HCT116 (cell line): ENCODE data around the gene MUC4. TPM values are rescaled to one million over a fixed set of nuclear protein-coding genes. Genes with fewer than 3 reads are reported as not detected.

Source experiments
- ATAC-seq: fragments of 200-7000 bp; cut with Tn5 transposase; 2 replicates; pipeline ENCODE4 v1.9.1; 2020; ENCODE audit warnings: mild to moderate bottlenecking, moderate library complexity
- BruUV-seq: library from RNA; stranded (reverse); fragments of 400-500 nt; replicated peaks from 2 replicates; lab custom pipeline; 2021; lab: Mats Ljungman, UMichigan
- CTCF ChIA-PET: fragments of 300-600 bp; sonication (Branson Sonifier 250); formaldehyde crosslinking; loops from one replicate; lab custom pipeline; 2021; ENCODE audit warnings: antibody characterized with exemption; lab: Charles Lee
- POLR2A ChIA-PET: fragments of 300-600, 350-600 bp; sonication (Branson Sonifier 250); formaldehyde crosslinking; loops from one replicate; lab custom pipeline; 2021; ENCODE audit warnings: antibody characterized with exemption; lab: Charles Lee
- RAD21 ChIA-PET, 2 experiments: fragments of 300-600 bp; sonication (Branson Sonifier 250); formaldehyde crosslinking; loops; one replicate each; lab custom pipeline; 2023; ENCODE audit warnings: low total read pairs in 2 of 2; ENCODE audit not compliant: uncharacterized antibody in 2 of 2, unreplicated experiment in 2 of 2, low non-redundant PET in 1 of 2; lab: Charles Lee
- DNase-seq: peaks from one replicate; pipeline ENCODE4 v3.0.0-alpha.2; 2010; ENCODE audit warnings: low read depth, low spot score
- H2AFZ ChIP-seq: fragments of 200-600 bp; shearing (Covaris generic), sonication (generic); 2 replicates; pipeline ENCODE4 v1.6.1; 2017; ENCODE audit warnings: low read depth, mixed run types, mixed read lengths, antibody characterized with exemption, low read length; ENCODE audit not compliant: poor library complexity, severe bottlenecking
- H3K27ac ChIP-seq: 2 replicates; pipeline ENCODE4 v1.5.1; 2012; ENCODE audit warnings: low read depth, low read length
- H3K27me3 ChIP-seq: fragments of 200-600 bp; sonication (generic); 2 replicates; pipeline ENCODE4 v1.6.1; 2016; ENCODE audit warnings: mixed run types, low read length, mixed read lengths; ENCODE audit not compliant: insufficient read depth
- H3K36me3 ChIP-seq, 2 experiments: fragments of 200-500 bp in 1 of 2; fragments of 200-600 bp in 1 of 2; sonication (Bioruptor generic) in 1 of 2; sonication (generic) in 1 of 2; 2 replicates each; pipeline versions ENCODE4 v1.5.1 to v1.6.1; 2014 to 2016; ENCODE audit warnings: low read length in 2 of 2, inconsistent platforms in 1 of 2, mixed read lengths in 1 of 2, mixed run types in 1 of 2; ENCODE audit not compliant: insufficient read depth in 2 of 2, control insufficient read depth in 1 of 2
- H3K4me1 ChIP-seq, 2 experiments: fragments of 200-600 bp in 1 of 2; sonication (generic) in 1 of 2; 2 replicates each; pipeline versions ENCODE4 v1.5.1 to v1.6.1; 2012 to 2017; ENCODE audit warnings: low read length in 2 of 2, inconsistent platforms in 1 of 2, mild to moderate bottlenecking in 1 of 2, mixed read lengths in 1 of 2, mixed run types in 1 of 2, moderate library complexity in 1 of 2; ENCODE audit not compliant: insufficient read depth in 2 of 2, control insufficient read depth in 1 of 2
- H3K4me2 ChIP-seq: fragments of 200-600 bp; sonication (generic); 2 replicates; pipeline ENCODE4 v1.6.1; 2017; ENCODE audit warnings: mixed run types, low read length, mixed read lengths
- H3K4me3 ChIP-seq, 2 experiments: fragments of 200-600 bp in 1 of 2; sonication (generic) in 1 of 2; replicated peaks in 1 of 2; 2 replicates each; pipeline ENCODE4 v1.5.1; 2011 to 2016; ENCODE audit warnings: low read length in 2 of 2, control low read depth in 1 of 2, low read depth in 1 of 2, mild to moderate bottlenecking in 1 of 2, mixed read lengths in 1 of 2, mixed run types in 1 of 2
- H3K79me2 ChIP-seq: fragments of 200-600 bp; sonication (generic); 2 replicates; pipeline ENCODE4 v1.6.1; 2017; ENCODE audit warnings: mild to moderate bottlenecking, mixed run types, low read length, moderate library complexity, mixed read lengths; ENCODE audit not compliant: insufficient read depth
- H3K9ac ChIP-seq: fragments of 200-600 bp; sonication (generic); 2 replicates; pipeline ENCODE4 v1.6.1; 2016; ENCODE audit warnings: low read length, mixed read lengths
- H3K9me2 ChIP-seq: fragments of 200-600 bp; sonication (generic), shearing (Covaris generic); 2 replicates; pipeline ENCODE4 v1.6.1; 2017; ENCODE audit warnings: mixed run types, mild to moderate bottlenecking, moderate library complexity; ENCODE audit not compliant: insufficient read depth
- H3K9me3 ChIP-seq, 2 experiments: fragments of 200-500 bp in 1 of 2; fragments of 200-600 bp in 1 of 2; sonication (Bioruptor generic) in 1 of 2; sonication (generic) in 1 of 2; 2 replicates each; pipeline ENCODE4 v1.6.1; 2014 to 2017; ENCODE audit warnings: low read length in 2 of 2, mixed read lengths in 2 of 2, inconsistent platforms in 1 of 2, low read depth in 1 of 2, mild to moderate bottlenecking in 1 of 2, mixed run types in 1 of 2, moderate library complexity in 1 of 2; ENCODE audit not compliant: control insufficient read depth in 1 of 2, insufficient read depth in 1 of 2
- H4K20me1 ChIP-seq: fragments of 200-600 bp; sonication (generic), shearing (Covaris generic); 2 replicates; pipeline ENCODE4 v1.6.1; 2017; ENCODE audit warnings: mixed run types, mild to moderate bottlenecking, moderate library complexity; ENCODE audit not compliant: insufficient read depth
- CBX3 ChIP-seq: IDR thresholded peaks from 2 replicates; pipeline ENCODE4 v1.6.1; 2012; ENCODE audit warnings: low read depth
- CEBPB ChIP-seq: IDR thresholded peaks from 2 replicates; pipeline ENCODE4 v1.6.1; 2012; ENCODE audit warnings: low read depth
- CTCF ChIP-seq, 3 experiments: fragments of 200-600 bp in 1 of 3; sonication (generic) in 1 of 3; IDR thresholded peaks in 2 of 3; conservative IDR thresholded peaks in 1 of 3; 2 replicates each; pipeline ENCODE4 v1.5.1; 2012 to 2017; ENCODE audit warnings: low read depth in 2 of 3, low read length in 2 of 3, antibody characterized with exemption in 1 of 3, borderline replicate concordance in 1 of 3, control low read depth in 1 of 3, mild to moderate bottlenecking in 1 of 3, mixed read lengths in 1 of 3, mixed run types in 1 of 3, moderate library complexity in 1 of 3; ENCODE audit not compliant: insufficient read depth in 1 of 3
- EGR1 ChIP-seq: IDR thresholded peaks from 2 replicates; pipeline ENCODE4 v1.6.1; 2012; ENCODE audit warnings: low read depth
- ELF1 ChIP-seq: IDR thresholded peaks from 2 replicates; pipeline ENCODE4 v1.6.1; 2012; ENCODE audit warnings: low read depth, borderline replicate concordance
- EZH2phosphoT487 ChIP-seq: fragments of 200-600 bp; IDR thresholded peaks from 2 replicates; pipeline ENCODE4 v1.6.1; 2018; ENCODE audit warnings: antibody characterized with exemption, borderline replicate concordance
- FOSL1 ChIP-seq: IDR thresholded peaks from 2 replicates; pipeline ENCODE4 v1.6.1; 2012; ENCODE audit warnings: low read depth
- MAX ChIP-seq: IDR thresholded peaks from 2 replicates; pipeline ENCODE4 v1.6.1; 2012
- POLR2AphosphoS5 ChIP-seq: IDR thresholded peaks from 2 replicates; pipeline ENCODE4 v1.6.1; 2011; ENCODE audit warnings: mild to moderate bottlenecking, low read depth, low read length, moderate library complexity
- SP1 ChIP-seq: IDR thresholded peaks from 2 replicates; pipeline ENCODE4 v1.6.1; 2012; ENCODE audit warnings: low read depth
- SRF ChIP-seq: IDR thresholded peaks from 2 replicates; pipeline ENCODE4 v1.6.1; 2012; ENCODE audit warnings: low read depth
- TCF7L2 ChIP-seq: IDR thresholded peaks from 2 replicates; pipeline ENCODE4 v1.7.0; 2011; ENCODE audit warnings: borderline replicate concordance, inconsistent platforms; ENCODE audit not compliant: insufficient read depth, insufficient read length; ENCODE audit errors: extremely low read depth
- YY1 ChIP-seq: IDR thresholded peaks from 2 replicates; pipeline ENCODE4 v1.6.1; 2011; ENCODE audit warnings: low read length, low read depth, moderate library complexity, mild to moderate bottlenecking; ENCODE audit not compliant: insufficient replicate concordance; ENCODE audit errors: extremely low read depth
- ZFX ChIP-seq: fragments of 450-650 bp; IDR thresholded peaks from 2 replicates; pipeline ENCODE4 v1.6.1; 2017
- ZNF274 ChIP-seq: fragments of 200-500 bp; sonication (Bioruptor generic); IDR thresholded peaks from 2 replicates; pipeline ENCODE4 v1.6.1; 2014; ENCODE audit warnings: mild to moderate bottlenecking, low read depth, low read length, inconsistent platforms
- intact Hi-C: fragments of 100-400 bp; cut with micrococcal nuclease; formaldehyde crosslinking; loops from 2 replicates; pipeline ENCODE4 v1.10.0; 2022
- total RNA-seq: library from RNA; stranded (reverse); gene quantifications from one replicate; pipeline ENCODE4 v1.2.1, GENCODE V29; 2021; ENCODE audit not compliant: unreplicated experiment
- TF ChIP-seq, protein P1 (sequence below): IDR thresholded peaks from 2 replicates; pipeline ENCODE4 v1.6.1; 2011; ENCODE audit warnings: mild to moderate bottlenecking, low read length, moderate library complexity; ENCODE audit not compliant: insufficient replicate concordance; ENCODE audit errors: extremely low read depth

The MUC4 gene
- total RNA-seq, 1 experiment from 2014 or later: 0.64 TPM

DNA sequence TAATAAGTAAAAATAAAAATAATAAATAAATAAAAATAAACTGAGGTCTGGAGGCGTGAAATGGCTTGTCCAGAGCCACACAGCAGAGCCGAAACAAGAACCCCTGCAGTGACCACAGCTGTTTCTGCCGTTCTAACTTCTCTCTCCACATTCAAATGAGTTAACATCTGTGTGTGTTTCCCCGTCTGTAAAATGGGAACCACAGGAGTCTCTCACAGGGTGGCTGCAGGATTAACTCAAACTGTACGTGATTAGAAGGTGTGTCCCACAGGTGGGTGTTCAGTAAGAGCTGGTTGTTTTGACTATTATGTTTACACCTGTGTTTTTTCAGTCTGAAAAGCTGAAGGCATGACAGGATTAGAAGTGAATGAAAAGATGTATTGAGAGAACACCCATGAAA is 27.0 kb upstream of the MUC4 start:
- ChIA-PET POLR2A (no interaction called here), CTCF (no interaction called here)
- H4K20me1 ChIP-seq: no peaks in the 10 kb centered on the region
- no peak overlapping the region for H3K9ac ChIP-seq
- ATAC-seq (no peak), DNase-seq (no peak)
- no peaks in the 10 kb centered on the region for H3K36me3 ChIP-seq
- intact Hi-C loops: no loop called here
- no peak for TF ChIP-seq TCF7L2
- TF ChIP-seq ELF1: no peak
- no peak for TF ChIP-seq EGR1
- TF ChIP-seq MAX: no peak
- TF ChIP-seq, protein P1, sequence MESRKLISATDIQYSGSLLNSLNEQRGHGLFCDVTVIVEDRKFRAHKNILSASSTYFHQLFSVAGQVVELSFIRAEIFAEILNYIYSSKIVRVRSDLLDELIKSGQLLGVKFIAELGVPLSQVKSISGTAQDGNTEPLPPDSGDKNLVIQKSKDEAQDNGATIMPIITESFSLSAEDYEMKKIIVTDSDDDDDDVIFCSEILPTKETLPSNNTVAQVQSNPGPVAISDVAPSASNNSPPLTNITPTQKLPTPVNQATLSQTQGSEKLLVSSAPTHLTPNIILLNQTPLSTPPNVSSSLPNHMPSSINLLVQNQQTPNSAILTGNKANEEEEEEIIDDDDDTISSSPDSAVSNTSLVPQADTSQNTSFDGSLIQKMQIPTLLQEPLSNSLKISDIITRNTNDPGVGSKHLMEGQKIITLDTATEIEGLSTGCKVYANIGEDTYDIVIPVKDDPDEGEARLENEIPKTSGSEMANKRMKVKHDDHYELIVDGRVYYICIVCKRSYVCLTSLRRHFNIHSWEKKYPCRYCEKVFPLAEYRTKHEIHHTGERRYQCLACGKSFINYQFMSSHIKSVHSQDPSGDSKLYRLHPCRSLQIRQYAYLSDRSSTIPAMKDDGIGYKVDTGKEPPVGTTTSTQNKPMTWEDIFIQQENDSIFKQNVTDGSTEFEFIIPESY: no peak
- no peak for TF ChIP-seq YY1
- no peak for TF ChIP-seq EZH2phosphoT487
- TF ChIP-seq CBX3: no peak
- TF ChIP-seq POLR2AphosphoS5: no peak
- TF ChIP-seq SRF: no peak
- TF ChIP-seq ZNF274: no peak
- no peak for TF ChIP-seq FOSL1
- no peak for TF ChIP-seq ZFX
- TF ChIP-seq CTCF (IDR thresholded peaks at IDR 0.05 in 2 of 3, conservative IDR thresholded peaks at IDR 0.05 in 1 of 3; ENCODE audit: borderline replicate concordance in 1 of 3, insufficient read depth in 1 of 3, low read depth in 2 of 3, low read length in 2 of 3): no peak
- no peak for TF ChIP-seq SP1
- TF ChIP-seq CEBPB: no peak
- TF ChIP-seq, all 23 proteins: peak for 0
- Histone ChIP-seq H3K9me2 (no peaks in the 10 kb centered on the region), H3K79me2 (no peaks in the 10 kb centered on the region), H3K27ac (no peak overlapping the region), H3K4me2 (no peak overlapping the region), H3K9me3 (no peaks in the 10 kb centered on the region), H3K27me3 (no peaks in the 10 kb centered on the region), H3K4me3 (no peak overlapping the region), H3K4me1 (no peaks in the 10 kb centered on the region), H2AFZ (no peak overlapping the region)
- RAD21 ChIA-PET: no interaction called here
- BruUV-seq: no TSS peak
